Measurements from ENCODE around the gene UST. TPM values are rescaled to one million over a fixed set of nuclear protein-coding genes. Genes with fewer than 3 reads are reported as not detected.

The UST gene
- total RNA-seq, 4 donors from 2014 or later = 16.7 to 19.5 (median 18.1) TPM

DNA sequence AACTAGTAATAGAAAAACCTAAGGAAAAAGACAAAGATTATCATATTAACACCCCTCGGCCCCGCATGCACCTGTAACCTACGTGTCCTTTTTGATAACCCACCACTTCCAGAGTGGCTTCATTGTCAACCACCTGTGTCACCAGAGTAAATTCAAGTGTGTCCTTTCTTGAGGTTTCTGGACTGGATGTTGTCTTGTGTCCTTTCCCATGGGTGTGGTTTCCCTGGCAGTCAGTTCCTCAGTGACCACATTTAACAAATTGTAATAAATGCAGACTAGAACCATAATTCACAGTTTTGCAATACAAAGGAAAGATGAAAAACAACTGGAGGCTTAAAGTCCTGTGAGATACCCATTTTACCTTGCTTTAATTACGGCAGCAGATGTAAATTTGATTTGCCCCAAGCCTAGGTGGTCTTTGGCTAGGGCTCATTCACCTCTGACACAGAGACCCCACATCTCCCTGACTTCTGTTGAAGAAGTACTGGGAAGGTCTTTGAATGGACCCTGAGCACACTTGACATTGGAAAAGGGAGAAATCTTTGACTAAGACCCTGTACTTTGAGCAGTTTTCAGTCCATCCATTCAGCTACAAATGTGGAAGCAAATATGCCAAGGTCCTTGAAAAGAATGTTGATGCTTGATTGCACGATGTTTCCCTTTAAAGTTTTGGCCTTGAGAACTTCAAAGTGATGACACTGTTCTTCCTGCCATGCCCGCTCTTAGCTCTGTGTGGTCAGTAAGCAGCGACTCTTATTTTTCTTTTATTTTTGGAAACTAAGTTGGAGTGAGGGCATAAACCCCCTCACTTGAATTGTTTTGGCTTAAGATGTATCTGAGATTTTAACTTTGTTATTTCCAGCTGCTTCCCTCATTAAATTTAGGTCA lies 232.4 kb downstream of the UST start:
- Histone ChIP-seq H3K4me3 (no peak overlapping the region), H3K9me3 (no peaks in the 10 kb centered on the region), H3K27ac (peak overlapping the region; percentile 28), H3K27me3 (no peaks in the 10 kb centered on the region), H3K36me3 (no peaks in the 10 kb centered on the region), H3K4me1 (no peaks in the 10 kb centered on the region)
- TF ChIP-seq EP300 (IDR thresholded peaks at IDR 0.05) (no peak), POLR2AphosphoS5 (IDR thresholded peaks at IDR 0.05) (no peak), POLR2A (IDR thresholded peaks at IDR 0.05) (no peak)
- TF ChIP-seq, protein P1, sequence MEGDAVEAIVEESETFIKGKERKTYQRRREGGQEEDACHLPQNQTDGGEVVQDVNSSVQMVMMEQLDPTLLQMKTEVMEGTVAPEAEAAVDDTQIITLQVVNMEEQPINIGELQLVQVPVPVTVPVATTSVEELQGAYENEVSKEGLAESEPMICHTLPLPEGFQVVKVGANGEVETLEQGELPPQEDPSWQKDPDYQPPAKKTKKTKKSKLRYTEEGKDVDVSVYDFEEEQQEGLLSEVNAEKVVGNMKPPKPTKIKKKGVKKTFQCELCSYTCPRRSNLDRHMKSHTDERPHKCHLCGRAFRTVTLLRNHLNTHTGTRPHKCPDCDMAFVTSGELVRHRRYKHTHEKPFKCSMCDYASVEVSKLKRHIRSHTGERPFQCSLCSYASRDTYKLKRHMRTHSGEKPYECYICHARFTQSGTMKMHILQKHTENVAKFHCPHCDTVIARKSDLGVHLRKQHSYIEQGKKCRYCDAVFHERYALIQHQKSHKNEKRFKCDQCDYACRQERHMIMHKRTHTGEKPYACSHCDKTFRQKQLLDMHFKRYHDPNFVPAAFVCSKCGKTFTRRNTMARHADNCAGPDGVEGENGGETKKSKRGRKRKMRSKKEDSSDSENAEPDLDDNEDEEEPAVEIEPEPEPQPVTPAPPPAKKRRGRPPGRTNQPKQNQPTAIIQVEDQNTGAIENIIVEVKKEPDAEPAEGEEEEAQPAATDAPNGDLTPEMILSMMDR (IDR thresholded peaks at IDR 0.05) = no peak
- DNase-seq (ENCODE audit: low spot score in 2 of 2) = no peak
- WGBS = 67% methylated on average over 7 of the region's 7 CpGs

DNA sequence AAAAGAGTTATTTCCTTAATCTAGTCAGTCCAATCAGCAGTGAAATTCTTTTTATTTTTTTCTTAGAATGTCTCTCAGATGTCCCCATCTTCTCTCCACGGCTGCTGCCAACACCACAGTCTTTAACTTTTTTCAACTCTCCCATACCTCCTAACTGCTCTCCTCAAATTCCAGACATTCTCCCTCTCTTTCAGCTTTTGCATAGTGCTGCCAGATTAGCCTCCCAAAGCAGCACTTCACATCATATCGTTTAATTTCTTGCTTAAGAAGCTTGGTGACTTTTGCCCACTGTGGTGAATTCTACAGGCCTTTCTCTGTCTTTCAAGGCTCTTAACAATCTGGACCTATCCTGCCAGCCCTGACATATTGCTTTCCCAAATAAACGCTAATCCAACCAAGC lies 233.4 kb downstream of the UST start:
- Histone ChIP-seq H3K27me3 (no peaks in the 10 kb centered on the region), H3K4me3 (no peak overlapping the region), H3K27ac (no peak overlapping the region), H3K9me3 (no peaks in the 10 kb centered on the region), H3K4me1 (no peaks in the 10 kb centered on the region), H3K36me3 (no peaks in the 10 kb centered on the region)
- WGBS = 66% methylated on average over 3 of the region's 3 CpGs
- no peak for DNase-seq (ENCODE audit: low spot score in 2 of 2)
- TF ChIP-seq, protein P1 (IDR thresholded peaks at IDR 0.05) = no peak
- TF ChIP-seq EP300 (IDR thresholded peaks at IDR 0.05) (no peak), POLR2A (IDR thresholded peaks at IDR 0.05) (no peak), POLR2AphosphoS5 (IDR thresholded peaks at IDR 0.05) (no peak)

DNA sequence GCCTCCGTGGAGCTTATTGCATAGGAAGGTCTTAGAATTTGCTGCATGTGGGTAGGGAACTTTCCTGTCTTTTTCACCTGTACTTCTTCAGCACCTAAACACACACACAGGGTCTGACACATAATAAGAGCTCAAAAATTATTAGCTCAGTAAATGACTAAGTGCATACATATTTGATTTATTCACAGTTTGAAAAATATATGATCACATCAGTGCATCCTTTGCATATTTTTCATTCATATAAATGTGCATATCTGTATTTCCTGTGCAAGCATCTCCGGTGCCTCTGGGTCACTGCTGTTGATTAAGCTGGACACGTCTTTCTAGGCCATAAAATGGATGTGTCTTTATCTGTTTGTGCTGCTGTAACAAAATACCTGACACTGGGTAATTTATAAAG lies 234.7 kb downstream of the UST start:
- no peaks in the 10 kb centered on the region for H3K4me1 ChIP-seq
- no peak for DNase-seq (ENCODE audit: low spot score in 2 of 2)
- H3K4me3 ChIP-seq = no peak overlapping the region
- no peaks in the 10 kb centered on the region for H3K36me3 ChIP-seq
- no peaks in the 10 kb centered on the region for H3K9me3 ChIP-seq
- TF ChIP-seq POLR2AphosphoS5 (IDR thresholded peaks at IDR 0.05) (no peak), EP300 (IDR thresholded peaks at IDR 0.05) (no peak), POLR2A (IDR thresholded peaks at IDR 0.05) (no peak)
- TF ChIP-seq, protein P1 (IDR thresholded peaks at IDR 0.05) = no peak
- 88% methylated on average over 3 of the region's 3 CpGs for WGBS
- no peak overlapping the region for H3K27ac ChIP-seq
- no peaks in the 10 kb centered on the region for H3K27me3 ChIP-seq

DNA sequence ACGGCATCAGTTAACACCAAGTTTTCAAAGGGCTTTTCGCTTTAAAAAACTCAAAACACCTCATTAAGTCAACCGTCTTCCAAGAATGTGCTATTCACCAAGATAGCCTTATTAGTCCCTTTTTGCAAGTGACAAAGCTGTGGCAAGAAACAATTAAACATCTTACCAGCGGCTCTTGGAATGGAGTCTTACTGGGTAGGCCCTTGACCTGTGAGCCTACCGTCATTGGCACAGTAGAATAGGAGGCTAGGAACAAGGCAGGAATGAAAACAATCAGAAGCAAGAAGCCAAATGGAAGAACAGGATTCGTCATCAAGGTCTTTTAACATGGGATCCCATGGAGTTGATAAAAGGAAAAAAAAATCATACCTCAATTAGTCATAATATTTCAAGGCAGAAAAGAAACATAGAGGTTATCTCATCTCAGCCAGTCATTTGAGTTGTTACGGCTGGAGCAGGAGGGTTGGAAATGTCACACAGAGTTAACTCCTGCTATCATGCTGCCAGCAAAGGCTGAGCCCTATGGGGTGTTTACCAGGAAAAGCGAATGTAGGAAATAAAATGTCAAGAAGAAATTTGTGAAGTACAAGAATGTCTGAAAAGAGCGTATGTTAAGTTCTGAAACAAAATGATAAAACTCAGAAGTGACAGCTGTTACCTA lies 236.4 kb downstream of the UST start:
- Histone ChIP-seq H3K4me3 (no peak overlapping the region), H3K36me3 (no peaks in the 10 kb centered on the region), H3K27ac (no peak overlapping the region), H3K4me1 (no peaks in the 10 kb centered on the region), H3K9me3 (no peaks in the 10 kb centered on the region), H3K27me3 (no peaks in the 10 kb centered on the region)
- no peak for DNase-seq (ENCODE audit: low spot score in 2 of 2)
- TF ChIP-seq, protein P1 (IDR thresholded peaks at IDR 0.05) = no peak
- no peak for TF ChIP-seq POLR2A (IDR thresholded peaks at IDR 0.05)
- TF ChIP-seq EP300 (IDR thresholded peaks at IDR 0.05) = no peak
- no peak for TF ChIP-seq POLR2AphosphoS5 (IDR thresholded peaks at IDR 0.05)
- WGBS = 97% methylated on average over 9 of the region's 9 CpGs

DNA sequence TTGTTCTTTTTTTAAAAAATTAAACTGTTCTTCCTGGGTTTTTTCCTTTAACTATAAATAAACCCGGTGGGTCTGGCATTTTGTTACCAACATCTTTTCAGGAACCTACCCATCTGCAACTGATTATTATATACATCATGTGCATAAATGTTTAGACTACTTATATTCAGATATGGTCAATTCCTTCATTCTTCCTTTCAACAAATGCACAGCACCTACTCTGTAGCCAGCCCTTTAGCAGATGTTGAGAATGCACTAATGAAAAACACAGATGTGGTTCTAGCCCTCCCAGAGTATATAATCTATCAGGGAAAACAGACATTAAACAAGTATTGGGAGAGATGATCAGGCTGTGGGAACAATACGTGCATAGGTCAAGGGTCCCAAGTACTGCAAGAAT lies 237.1 kb downstream of the UST start:
- H3K4me1 ChIP-seq = no peaks in the 10 kb centered on the region
- no peaks in the 10 kb centered on the region for H3K36me3 ChIP-seq
- H3K27me3 ChIP-seq = no peaks in the 10 kb centered on the region
- no peak overlapping the region for H3K4me3 ChIP-seq
- WGBS = 81% methylated on average over 2 of the region's 2 CpGs
- H3K27ac ChIP-seq = no peak overlapping the region
- TF ChIP-seq EP300 (IDR thresholded peaks at IDR 0.05) (no peak), POLR2AphosphoS5 (IDR thresholded peaks at IDR 0.05) (no peak), POLR2A (IDR thresholded peaks at IDR 0.05) (no peak)
- TF ChIP-seq, protein P1 (IDR thresholded peaks at IDR 0.05) = no peak
- no peak for DNase-seq (ENCODE audit: low spot score in 2 of 2)
- no peaks in the 10 kb centered on the region for H3K9me3 ChIP-seq
